Stimulated activated CD4-positive, alpha-beta T cell treated with anti-CD3 and anti-CD28 coated beads, Interleukin-12 subunit alpha, Interleukin-12 subunit beta, amount 100 ng/mL, for 24 hours (primary cell): ENCODE data around the gene GLRA3.
"Not testable (repeated sequence)": the region's sequence is repeated elsewhere in the genome, so short reads cannot be mapped to it uniquely, and the experiment has no call there.

Experiments
- DNase-seq, 2 experiments: peaks; one replicate each; pipeline ENCODE4 v3.0.0-alpha.2; 2020; ENCODE audit warnings: low read depth in 2 of 2

Gene GLRA3

GRCh38 chr4:174714393-174715211 lies 114.4 kb downstream of the GLRA3 start:
- no peak for DNase-seq

GRCh38 chr4:174713821-174714220 lies 115.2 kb downstream of the GLRA3 start:
- DNase-seq = no peak

GRCh38 chr4:174713181-174713580 lies 115.9 kb downstream of the GLRA3 start:
- DNase-seq = no peak

GRCh38 chr4:174709526-174709925 lies 119.5 kb downstream of the GLRA3 start:
- no peak for DNase-seq

DNA sequence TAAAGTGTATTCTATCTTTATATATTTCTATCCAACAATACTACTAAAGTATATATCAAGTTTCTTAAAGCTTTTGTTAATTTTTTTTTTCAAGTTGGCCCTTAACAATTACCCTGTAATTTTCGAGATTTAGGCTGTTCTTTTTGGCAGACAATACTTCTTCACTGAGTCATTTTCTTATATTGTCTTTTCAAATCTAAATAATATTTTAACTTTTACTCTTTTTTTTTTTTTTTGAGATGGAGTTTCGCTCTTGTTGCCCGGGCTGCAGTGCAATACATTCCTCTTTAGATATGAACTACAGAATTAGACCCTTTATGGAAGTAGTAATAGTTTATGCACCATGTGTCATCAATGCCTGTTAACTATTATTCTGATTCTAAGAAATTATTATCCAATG lies 120.7 kb downstream of the GLRA3 start:
- no peak for DNase-seq

DNA sequence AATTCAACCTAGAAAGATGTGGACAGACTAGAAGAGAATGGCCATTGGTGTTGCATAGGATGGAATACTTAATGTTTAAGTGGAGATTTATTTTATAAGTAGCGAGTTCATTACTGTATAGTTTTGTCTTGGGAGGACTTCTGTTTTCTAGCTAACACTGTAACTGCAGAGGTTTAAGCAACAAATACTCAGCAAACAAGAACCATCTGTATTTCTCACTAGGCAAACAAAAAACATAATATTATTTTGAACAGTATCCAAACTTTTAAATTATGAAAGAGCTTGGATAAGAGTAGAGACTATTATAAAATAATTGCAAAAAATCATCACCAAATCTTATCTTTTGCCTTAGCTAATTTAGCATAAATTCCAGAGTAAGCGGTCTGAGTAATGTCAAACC lies 121.1 kb downstream of the GLRA3 start:
- no peak for DNase-seq

DNA sequence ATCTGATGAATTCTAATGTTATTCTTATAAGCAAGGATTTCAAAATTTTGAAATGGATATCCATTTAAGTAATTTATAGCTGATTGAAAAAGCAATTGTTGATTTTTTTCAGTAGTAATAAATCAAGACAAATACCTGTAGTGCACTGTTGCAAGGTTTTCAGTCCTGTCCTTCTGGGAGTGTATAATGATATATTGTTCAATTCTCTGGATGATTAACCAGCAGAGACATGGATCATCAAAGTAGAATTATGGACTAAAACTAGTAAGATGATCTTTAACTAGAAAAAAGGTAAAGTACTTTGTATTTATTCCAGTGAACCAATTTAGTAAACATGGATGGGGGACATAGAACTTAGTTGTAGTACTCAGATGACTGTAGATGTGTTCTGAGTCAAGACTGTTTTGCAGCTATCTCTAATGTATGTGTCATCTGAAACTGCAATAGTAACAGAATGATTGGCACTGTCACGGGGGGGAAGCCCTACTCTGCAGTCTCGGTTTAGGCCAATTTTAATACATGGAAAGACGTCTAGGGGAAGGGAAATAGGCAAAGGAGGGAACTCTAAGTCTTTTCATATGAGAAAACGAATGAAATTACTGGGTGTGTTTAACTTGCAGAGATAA lies 121.9 kb downstream of the GLRA3 start:
- no peak for DNase-seq

DNA sequence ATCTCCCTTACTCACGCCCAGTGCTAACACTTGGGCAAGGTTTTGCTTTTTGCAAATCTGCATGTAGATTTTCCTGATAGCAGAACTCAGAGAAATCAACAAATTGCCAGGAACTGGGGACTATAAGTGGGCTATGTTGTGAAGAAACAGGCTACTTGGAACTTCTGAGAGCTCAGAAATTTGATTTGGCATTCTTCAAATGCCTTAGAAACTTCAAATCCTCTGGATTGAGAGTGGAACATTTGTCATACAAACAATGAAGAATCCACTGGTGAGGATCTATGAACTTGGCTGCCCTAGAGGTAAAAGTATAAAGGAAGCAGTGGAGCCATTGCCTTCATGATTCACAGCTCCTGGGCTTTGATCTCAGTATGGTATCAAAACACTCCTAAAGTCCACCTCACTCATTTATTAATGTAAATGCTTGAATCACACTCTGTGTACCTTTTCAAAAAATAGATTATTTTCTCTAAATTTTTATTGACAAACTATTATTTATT lies 126.0 kb downstream of the GLRA3 start:
- DNase-seq = no peak

DNA sequence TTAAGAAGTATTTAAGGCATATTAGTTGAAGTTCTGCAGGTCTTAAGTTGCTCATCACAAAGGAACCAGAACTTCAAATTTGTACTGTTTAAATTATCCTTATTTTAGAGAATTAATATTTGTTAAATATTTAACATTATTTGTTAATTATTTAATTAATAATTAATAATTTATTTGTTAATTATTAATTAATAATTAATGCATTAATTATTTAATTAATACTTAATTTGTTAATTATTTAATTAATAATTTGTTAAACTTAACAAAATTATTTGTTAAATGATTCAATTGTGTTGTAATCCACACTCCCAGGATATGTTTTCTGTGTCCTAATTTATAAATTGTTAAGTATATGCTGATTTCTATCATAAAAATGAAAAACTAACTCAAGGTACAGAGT lies 129.4 kb downstream of the GLRA3 start:
- DNase-seq = no peak

DNA sequence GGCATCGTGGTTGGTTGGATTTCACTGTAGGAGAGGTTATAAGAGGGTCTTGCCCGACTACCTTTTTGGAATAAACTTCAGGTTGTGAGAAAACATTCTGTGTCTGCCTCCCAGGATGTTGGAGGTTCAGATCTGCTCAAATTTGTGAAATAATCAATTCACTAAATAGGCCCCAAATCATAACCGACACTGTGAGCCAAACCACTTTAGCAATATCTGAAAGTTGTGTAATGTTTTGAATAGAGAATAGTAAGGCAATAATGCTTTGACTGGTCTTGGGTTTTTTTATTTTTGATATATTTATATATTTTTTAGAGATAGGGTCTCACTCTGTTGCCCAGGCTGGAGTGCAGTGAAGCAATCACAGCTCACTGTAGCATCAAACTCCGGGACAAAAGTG lies 131.2 kb downstream of the GLRA3 start:
- no peak for DNase-seq

DNA sequence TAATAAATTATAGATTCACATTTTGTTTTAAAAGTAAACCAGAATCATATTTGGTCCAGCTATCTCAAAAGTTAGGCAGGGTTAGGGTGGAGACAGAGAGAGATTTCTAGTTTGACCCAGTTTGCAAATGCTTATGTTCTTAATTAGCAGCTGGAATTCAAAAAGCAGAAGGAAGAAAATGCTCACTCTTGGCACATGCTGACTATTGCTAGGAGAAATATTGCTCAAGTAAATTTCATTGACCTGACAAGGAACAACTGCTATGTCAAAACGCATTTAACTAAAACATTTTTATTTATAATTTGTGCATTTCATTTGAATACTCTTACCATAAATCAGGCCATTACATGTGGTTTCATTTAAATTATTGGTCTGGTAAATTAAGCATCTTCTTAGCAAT lies 131.8 kb downstream of the GLRA3 start:
- DNase-seq = no peak

DNA sequence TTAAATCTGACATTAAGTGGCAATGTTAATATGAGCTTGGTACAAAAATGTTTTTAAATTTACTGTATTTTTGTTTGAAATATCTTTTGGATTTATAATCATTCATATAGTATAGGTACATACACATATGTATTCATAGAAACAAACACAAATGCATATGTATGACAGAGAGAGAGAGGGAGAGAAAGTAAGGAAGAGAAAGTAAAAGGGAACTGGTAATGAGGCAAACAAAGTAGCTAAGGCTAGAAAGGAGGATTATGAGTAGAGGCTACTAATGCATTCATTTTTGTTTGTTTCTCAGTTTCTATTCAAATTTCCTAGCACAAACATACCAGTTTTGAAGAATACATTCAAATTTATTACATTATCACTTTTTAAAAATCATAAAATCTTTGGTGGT lies 132.4 kb downstream of the GLRA3 start:
- DNase-seq = no peak

GRCh38 chr4:174691876-174692275 lies 137.2 kb downstream of the GLRA3 start:
- DNase-seq = not testable (repeated sequence)

DNA sequence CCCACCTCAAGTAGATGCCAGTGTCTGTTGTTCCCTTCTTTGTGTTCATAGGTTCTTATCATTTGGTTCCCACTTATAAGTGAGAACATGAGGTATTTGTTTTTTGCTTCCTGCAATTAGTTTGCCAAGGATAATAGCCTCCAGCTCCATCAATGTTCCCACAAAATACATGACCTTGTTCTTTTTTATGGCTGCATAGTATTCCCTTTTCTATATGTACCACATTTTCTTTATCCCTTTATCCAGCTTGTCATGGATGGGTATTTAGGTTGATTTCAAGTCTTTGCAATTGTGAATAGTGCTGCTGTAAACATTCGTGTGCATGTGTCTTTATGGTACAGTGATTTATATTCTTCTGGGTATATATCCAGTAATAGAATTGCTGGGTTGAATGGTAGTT lies 138.4 kb downstream of the GLRA3 start:
- DNase-seq = no peak

GRCh38 chr4:174689618-174690017 lies 139.4 kb downstream of the GLRA3 start:
- DNase-seq = no peak

GRCh38 chr4:174686826-174687225 lies 142.2 kb downstream of the GLRA3 start:
- DNase-seq = no peak

- no peak for DNase-seq
These were observed 147.2 kb downstream of the GLRA3 start for GRCh38 chr4:174681723-174682300.

GRCh38 chr4:174674305-174674840 lies 154.7 kb downstream of the GLRA3 start:
- no peak for DNase-seq

- no peak for DNase-seq
These were observed 155.2 kb downstream of the GLRA3 start for GRCh38 chr4:174673865-174674264.

DNA sequence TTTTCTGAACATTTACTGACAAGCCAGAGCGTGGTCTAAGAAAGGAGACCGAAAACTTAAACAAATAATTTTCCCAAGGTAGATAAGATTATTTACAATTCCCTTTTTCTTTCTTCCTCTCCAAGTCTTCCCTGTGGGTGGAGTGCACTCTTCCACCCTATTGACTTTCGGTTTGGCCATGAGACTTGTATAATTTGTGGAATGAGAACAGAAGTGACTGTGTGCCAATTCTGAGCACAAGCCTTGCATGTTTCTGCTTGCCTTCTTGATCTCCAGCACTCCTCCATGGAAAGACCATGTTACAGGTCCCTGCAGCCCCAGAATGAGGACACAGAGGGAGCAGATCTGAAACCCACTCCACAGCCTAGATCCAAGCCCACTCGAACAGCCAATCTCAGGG lies 156.8 kb downstream of the GLRA3 start:
- no peak for DNase-seq

DNA sequence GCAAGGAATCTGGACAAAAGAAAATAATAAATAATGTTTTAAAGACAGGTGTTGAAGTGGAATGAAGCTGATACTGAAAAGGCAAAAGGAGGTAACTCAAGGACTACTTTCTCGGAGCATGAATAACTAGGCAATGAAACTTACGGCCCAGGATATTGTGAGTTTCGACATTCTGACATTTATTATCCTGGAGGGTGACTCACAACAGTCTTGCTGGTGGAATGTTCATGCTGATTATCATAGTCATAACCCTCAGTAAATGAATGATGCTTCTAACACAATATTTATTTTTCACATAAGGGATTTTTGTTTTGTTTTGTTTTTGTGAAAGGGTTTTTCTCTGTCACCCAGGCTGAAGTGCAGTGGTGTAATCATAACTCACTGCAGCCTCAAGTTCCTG lies 159.8 kb downstream of the GLRA3 start:
- no peak for DNase-seq

DNA sequence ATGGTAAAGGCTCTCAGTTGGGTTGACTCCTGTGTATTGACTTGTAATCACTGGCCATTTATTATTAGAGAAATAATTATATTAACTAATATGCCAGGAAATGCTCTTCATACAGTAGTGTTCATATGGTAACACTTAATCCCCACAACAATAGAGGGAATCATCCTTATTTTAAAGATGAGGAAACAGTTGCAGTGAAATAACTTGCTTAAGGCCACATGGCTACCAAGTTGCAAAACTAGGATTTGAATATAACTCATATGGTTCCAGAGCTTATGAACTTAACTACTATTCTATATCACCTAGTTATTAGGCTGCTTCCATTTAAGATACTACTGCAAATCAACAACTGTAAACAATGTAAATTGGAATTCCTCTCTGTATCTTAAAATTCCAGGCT lies 163.2 kb downstream of the GLRA3 start:
- DNase-seq = no peak

DNA sequence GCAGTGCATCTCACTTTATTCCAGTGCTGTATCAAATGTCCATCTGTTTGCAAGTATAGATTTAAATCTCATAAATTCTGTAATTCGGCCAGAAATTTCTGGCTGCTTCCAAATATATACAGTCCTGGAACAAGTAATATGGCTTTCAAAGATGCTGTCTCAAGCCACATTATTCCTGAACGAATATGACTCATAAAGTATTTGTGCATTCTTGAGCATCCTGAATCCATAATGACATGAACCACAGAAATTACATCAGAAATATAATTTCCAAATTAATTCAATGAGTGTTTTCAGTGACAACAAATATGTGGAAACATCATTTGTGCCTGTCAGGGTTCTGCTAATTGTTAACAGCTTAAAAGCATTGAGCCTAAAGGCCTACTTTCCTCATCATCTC lies 165.8 kb downstream of the GLRA3 start:
- no peak for DNase-seq
